HS-5 (cell line): ENCODE data around the gene PSMC3IP.
"Not testable (repeated sequence)": the region's sequence is repeated elsewhere in the genome, so short reads cannot be mapped to it uniquely, and the experiment has no call there.

Experiments used
- DNase-seq: peaks from one replicate; pipeline ENCODE4 v3.0.0-alpha.2; 2012; ENCODE audit warnings: low read depth

The PSMC3IP gene, protein sequence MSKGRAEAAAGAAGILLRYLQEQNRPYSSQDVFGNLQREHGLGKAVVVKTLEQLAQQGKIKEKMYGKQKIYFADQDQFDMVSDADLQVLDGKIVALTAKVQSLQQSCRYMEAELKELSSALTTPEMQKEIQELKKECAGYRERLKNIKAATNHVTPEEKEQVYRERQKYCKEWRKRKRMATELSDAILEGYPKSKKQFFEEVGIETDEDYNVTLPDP

DNA sequence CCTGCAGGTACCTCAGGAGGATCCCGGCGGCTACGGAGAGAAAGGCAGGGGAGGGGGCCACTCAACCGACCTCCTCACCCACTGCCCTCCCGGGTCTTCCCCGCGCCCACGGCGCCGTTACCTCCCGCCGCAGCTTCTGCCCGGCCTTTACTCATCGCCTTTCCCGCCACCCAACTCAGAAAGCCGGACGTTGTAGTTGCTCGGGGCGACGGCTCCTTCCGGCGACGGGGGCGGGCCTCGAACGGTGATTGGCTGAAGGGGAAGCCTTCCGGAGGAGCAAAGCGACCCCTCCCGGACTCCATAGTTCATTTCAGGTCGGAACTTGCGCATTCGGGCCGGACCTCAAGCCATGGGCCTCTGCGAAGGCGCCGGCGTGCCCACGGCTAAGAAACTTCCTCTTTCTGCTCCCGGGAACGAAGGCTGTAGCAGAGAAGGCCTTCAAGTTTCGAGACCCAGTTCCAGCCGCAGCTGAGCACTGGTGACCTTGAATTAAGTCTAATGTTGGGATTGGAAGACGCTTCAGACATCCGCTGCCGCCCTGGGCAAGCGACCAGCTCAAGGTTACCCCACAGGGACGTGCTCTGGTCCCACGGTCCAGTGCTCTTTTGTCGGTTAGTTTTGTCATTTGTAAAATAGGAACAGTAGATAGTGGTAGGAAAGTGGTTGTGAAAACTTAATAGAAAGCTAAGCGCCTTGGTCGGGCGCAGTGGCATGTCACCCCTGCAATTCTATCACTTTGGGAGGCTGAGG lies at the start of gene PSMC3IP:
PSMC3IP (minus strand) TSS at position 198 of the 750 bp plus-strand sequence; CDS start at position 155, 43 bp downstream.
- peak; percentile 73 for DNase-seq

DNA sequence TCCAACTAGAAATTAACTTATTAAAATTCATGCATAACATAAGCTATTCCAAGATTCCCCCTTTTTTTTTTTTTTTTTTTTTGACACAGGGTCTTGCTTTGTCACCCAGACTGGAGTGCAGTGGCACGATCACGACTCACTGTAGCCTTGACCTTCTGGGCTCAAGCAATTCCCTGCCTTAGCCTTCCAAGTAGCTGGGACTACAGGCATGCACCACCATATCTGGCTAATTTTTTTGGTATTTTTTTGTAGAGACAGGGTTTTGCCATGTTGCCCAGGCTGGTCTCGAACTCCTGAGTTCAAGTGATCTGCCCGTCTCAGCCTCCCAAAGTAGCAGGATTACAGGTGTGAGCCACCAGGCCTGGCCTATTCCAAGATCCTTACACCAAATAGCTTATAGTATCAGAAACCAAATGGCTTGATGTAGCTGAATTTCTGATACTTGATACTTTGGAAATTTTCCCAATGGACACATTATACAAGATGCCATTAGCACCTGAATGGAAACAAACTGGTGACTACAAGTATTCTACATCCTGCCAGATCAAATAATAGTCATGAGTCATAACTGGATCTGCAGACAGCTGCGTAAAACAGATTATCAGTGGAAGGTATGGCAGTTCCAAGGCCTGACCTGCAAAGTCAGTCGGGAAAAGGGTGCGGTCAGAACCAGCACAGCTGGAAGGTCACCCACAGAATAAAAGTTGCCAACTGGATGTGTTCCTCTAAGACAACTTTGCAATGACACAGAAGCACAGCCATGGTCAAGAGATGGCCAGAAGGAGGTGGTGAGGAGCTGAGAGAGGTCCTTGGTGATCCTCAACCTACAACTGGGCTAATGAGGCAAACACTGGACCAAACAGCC lies 46.4 kb upstream of the PSMC3IP start:
- no peak for DNase-seq

DNA sequence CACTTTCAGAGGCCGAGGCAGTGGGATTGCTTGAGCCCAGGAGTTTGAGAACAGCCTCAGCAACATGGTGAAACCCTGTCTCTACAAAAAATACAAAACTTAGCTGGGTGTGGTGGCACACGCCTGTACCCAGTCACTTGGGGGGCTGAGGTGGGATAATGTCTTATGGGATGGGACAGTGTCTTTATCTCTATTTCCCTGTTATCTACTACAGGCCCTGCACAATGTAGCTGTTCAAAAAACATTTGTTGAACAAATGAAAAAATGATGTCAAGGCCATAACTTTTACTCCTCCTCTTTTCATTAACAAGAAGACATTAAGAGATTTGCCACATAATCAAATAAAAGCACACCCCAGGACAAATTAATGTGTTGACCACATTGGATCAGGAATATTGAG lies 45.7 kb upstream of the PSMC3IP start:
- no peak for DNase-seq

DNA sequence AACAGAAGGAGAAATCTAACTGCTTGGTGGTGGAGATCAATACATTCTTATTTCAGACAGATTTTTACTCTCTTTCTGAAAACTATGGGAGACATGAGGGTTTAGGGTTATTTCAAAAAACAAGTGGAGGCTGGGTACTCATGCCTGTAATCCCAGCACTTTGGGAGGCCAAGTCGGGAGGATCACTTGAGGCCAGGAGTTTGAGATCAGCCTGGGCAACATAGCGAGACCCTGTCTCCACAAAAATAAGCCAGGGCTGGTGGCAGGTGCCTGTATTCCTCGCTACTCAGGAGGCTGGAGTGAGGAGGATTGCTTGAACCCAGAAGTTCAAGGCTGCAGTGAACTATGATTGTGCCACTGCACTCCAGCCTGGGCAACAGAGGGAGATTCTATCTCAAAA lies 44.5 kb upstream of the PSMC3IP start:
- DNase-seq, result not testable (repeated sequence)

DNA sequence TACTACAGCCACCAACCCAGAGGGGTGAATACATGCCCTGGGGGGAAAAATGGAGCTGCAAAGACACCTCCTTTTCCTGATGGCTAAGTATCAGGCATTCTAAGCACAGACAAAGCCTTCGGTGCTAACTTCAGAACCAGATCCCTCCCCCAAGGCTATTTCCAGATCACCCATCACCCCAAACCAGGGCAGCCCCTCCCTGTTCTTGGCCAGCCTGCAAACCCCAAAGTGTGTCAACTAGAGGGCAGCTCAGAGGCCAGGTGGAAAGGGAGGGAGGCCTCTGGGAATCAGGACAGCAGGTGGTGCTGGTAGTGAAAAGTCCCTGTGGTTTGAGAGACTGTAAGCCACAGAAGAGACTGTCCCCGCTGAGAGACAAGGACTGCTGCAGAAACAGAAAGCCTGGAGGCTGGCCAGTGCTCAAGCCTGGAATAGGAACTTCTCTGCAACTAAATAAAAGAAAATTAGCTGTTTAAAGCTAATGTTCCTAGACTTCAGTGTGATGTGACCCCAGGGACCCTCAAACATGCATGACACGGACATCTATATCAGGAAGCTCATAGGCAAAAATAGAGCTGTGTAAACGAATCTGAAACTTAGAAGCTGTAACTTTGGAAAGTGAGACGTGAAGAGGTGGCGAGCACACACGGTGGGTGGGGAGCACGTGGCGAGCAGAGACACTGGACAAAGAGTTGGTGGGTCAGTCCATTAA lies 41.1 kb upstream of the PSMC3IP start:
- DNase-seq, result no peak

DNA sequence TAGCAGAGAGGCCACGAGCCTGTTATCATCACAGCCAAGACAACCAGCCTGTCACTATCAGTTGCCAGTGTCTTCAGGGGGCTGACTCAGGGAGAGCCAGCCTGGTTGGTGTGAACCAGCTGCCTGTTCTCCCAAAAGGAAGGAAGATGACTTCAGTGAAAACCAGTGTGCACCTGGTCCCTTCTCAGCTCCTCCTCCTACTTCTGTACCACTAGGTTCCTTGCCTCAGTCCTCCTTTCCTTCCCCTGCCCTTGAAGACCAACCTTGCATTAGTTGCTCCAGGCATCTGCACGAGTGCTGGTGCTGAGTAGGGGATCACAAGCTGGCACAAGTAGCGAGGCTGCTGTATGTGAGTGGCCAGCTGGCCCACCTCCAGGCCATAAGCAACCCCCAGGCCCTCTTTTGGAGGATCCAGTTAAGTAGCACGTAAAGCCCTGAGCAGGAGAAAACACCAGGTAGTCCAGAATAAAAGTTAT lies 40.5 kb upstream of the PSMC3IP start:
- no peak for DNase-seq

DNA sequence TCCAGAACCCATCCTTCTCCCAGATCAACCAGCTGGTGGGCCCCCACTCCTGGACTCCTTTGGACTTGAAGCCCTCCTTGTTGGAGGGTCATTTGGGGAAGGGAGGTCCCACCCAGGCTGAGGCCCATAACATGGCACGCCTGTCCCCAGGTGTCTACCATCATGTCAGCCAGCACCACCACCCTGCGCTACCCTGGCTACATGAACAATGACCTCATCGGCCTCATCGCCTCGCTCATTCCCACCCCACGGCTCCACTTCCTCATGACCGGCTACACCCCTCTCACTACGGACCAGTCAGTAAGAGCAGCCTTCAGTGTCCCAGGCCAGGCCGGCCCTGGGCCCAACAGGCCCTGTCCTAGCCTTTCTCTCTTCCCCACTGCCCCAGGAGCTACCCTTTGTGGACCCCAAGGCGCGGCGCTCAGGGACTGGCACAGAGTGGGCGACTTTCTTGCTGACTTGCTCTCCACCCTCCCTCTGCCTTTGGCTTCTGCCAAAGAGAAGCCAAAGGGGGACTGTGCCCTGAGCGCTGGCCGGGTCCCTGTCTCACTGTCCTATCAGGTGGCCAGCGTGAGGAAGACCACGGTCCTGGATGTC lies 36.3 kb upstream of the PSMC3IP start:
- DNase-seq, result no peak

DNA sequence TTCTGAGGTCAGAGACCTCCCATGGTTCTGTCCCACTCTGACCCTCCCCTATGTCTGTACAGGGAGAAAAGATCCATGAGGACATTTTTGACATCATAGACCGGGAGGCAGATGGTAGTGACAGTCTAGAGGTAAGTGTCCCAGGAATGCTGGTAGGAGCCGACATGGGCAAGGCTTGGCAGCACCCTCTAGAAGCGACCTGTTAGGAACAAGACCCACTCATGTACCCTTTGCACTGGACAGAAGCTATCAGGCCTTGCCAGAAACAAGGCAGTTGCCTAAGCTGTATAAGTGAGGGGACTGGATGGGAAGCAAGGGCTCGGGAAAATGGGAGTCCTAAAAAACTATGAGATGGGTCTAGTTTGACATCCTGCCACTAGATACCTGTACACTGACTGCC lies 34.5 kb upstream of the PSMC3IP start:
- no peak for DNase-seq

DNA sequence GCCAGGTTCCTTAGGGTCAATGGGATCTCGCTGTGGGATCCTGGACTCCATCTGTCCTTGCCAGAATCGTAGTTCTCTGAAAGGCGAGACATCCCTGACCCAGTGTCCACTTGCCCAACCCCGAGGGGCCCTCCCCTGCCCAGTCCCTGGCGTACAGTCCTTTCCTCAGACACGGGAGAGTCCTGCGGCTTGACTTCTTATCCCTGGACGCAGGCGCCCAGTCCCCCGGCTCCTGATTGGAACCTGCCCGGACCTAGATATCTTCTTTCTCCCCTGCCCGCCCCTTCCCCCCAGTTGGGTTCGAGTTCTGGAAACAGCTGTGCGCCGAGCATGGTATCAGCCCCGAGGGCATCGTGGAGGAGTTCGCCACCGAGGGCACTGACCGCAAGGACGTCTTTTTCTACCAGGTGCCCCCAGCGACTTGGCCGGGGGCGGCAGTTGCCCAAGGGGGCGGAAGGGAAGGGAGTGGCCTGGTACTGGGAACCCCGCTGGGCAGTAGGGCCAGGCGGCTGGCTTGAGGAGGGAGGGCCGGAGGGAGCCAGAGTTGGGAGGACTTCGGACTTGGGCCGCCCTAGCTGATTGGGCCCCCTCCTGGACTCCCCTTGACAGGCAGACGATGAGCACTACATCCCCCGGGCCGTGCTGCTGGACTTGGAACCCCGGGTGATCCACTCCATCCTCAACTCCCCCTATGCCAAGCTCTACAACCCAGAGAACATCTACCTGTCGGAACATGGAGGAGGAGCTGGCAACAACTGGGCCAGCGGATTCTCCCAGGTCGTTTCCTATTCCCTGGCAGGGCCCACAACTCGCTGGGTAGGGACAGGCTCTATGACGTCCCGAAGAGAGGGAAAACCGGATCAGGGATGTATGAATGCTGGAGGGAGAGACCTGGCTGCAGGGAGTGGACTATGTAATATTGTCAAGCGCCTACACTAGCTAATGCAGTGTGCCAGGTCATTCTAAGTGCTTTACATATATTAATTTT lies 32.6 kb upstream of the PSMC3IP start:
- not testable (repeated sequence) for DNase-seq

DNA sequence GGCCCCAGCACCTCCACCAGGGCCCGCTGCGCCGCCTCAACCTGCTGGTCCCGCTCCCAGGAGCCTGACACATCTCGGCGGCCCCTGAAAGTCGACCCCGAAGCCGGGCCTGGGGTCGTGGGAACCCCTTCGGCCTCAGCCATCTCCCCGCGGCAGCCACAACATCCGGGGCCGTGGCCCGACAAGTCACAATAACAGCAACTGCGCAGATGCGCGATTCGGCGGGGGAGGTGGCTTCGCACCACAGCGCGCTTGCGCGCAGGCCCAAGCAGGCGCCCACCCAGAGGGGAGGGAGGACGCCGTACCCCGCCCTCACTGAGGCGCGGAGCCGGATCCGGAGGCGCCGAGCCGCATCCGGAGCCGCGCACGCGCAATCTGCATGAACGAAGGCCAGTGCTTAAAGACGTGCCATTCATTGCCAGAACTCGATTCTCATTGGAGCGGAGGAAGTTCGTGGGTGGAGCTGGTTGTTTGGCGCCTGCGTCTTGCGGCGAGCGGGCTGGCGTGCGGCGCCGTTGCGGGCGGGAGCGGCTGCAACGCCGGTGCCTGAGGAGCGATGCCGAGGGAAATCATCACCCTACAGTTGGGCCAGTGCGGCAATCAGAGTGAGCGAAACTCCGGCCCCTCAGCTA lies 31.8 kb upstream of the PSMC3IP start, which contains the start of the genes RETREG3 and TUBG1:
RETREG3 (minus strand) TSS at position 193 of the 632 bp plus-strand sequence; CDS start at position 143, 50 bp downstream.
TUBG1 (plus strand) TSS at position 502 of the 632 bp plus-strand sequence; CDS start at position 557, 55 bp downstream.
- peak; percentile 92 for DNase-seq

DNA sequence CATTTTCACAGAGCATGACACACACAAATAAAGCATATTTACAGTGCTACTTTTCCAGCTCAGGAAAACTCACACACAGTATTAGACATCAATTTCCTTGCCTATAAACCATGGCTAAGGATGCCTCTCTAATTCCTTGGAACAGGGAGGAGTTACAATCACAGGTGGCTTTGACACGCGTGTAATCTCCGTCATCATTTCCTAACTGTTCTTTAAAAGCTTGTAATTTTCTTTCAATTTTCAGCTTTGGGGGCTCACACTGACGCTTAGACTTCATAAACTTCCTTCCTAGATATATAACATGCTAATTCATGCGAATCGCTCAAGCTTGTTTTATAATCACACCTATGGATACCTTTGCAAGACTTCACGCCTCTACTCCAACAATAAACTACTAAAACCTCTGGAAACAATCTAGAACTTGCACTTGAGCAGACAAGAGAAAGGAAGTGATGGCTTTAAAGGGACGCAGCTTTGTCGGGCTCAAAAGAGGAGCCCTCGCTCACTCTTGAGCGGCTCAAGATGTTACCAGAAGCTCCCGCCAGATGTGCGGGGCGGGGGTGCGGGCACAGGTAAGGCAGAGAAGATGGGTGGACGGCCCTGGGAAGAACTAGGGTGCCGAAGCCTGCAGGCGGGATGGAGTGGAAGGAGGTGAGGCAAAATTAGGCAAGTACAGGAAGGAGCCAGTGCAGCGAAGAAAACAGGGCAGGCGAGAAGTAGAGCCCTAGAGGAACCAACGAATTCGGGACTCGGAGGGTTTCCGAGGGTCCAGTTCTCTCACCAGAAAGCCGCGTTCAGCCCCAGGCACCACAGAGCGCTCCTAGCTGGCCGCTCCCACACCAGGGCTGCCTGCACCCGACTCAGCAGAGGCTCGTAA lies 31.0 kb upstream of the PSMC3IP start:
- DNase-seq, result no peak

DNA sequence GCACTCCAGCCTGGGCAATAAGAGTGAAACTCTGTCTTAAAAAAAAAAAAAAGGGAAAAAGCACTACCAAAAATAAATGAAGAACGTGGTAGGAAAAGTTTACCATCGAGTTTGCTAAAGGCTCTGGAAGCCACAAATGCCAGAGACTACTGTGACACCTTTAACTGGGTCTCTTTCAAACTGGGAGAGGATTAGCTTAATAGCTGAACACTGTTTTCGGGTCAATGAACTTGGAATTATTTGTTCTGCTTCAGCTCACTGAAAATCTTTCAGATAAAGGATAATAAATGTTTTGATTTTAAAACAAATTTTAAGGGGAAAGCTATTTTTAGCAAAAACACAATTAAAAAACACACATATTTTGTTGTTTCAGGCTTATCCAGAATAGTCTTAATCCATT lies 30.2 kb upstream of the PSMC3IP start:
- DNase-seq, result no peak

DNA sequence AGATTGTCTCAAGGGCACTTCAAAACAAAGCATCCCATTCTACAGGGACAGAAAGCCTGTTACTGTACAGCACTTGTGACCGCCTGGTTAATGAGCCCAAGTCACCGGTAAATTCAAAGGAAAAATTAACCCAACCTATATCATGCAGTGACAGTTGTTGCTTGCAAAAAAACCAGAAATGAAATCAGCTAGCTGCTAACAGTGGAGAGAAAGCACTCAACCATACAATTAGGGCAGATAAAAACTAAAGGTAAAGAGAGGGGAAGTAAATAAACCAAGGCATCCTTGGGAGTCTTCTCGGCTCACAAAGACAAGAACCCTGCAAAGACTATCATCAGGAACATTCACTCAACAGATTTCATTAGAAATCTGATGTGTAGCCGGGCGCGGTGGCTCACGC lies 25.8 kb upstream of the PSMC3IP start:
- DNase-seq, result no peak

DNA sequence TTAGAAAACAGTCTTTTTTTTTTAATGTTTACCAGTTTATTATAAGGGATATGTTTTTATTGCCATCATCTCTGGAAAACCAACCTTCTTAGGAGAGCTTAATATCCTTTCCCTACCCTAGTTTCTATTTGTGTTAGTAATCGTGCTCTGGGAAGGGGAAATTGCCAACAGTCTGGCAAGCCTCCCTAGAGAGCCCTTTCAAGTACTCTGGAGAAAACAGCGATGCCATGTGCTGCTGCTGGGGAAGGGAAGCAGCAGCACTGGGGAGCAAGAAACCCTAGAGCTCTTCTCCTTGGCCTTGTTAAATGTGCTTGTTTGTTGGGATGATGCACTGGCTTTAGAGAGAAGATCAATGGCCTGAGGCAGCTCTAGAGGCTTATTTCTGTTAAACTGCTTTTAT lies 21.4 kb upstream of the PSMC3IP start:
- DNase-seq, result no peak

DNA sequence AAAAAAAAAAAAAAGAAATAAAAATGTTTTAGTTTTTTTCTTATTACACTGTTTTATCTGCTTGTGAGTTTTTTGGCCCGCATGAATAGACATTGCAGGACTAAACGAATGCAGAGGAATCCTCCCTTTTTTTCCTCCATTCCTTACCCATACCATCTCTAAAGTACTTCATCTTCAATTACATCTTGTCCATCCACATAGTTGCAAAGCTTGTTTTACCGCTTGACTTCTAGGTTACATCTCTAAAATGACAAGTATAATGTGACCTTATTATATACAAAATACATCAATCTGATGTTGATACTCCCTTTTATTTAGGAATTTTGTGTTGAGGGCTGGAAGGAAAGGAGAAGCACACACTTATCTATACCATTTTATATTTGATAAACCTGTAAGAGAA lies 18.9 kb upstream of the PSMC3IP start:
- DNase-seq, result no peak

DNA sequence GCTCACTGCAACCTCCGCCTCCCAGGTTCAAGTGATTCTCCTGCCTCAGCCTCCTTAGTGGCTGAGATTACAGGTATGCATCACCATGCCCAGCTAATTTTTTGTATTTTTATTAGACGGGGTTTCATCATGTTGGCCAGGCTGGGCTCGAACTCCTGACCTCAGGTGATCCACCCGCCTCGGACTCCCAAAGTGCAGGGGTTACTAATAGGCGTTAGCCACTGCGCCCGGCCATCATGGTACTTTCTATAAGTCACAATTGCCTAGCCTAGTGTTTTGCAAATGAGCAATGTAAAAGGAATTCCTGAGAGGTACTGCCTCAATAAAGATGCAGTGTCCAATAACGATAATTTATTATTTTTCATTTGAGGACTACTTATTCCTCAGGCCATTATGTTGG lies 13.9 kb upstream of the PSMC3IP start:
- DNase-seq, result no peak

DNA sequence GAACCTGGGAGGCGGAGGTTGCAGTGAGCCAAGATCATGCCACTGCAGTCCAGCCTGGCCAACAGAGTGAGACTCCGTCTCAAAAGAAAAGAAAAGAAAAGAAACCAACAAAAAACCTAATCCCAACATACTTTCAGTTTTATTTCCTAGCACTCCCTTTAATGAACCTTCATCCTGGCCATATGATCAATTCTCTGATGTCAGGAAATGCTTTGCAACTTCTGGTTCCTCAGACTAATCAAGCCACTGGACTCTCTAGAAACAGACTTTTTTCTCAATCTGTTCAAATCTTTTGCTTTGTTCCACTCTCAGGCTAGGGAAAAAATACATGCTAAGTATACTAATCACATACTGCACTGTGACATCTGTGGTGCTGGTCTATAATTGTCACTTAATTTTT lies 13.4 kb upstream of the PSMC3IP start:
- DNase-seq, result no peak

DNA sequence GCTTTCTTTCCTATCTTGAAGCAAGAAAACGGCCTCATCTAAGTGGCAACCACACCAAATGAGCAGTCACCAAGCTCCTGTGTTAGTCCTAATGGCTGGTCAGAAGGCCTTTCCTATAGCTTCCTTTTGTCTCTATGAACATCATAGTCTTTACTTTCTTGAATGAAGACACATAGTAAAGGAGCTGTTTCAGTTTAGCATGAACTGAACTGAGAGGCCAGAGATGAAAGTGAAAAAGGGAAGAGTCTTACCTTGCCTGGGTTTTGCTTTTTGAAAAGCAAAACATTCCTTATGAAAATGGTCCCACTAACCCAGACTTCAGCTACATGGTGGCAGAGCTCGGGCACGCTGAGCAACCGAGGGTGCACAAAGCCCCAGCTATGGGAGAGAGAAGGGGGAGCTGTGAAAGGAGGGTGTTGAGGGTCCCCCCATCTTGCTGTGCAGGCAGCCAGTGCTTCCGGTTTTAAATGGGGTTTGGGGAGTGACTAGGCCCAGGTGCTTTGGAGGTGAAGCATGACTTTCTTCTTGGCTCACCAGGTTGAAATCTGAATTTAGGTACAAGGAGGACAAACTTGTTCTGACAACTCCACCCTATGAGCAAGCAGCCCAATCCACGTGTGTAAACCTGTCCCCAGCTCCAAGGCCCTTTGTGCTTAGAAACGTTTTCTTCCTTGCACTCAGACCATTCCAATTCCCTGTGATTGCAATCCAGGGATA lies 9.1 kb upstream of the PSMC3IP start:
- DNase-seq, result no peak
